OCI-LY1 (cell line): ENCODE data around the gene FBLIM1.

Source experiments
- CTCF ChIP-seq: fragments of 200-600 bp; sonication (generic), shearing (Covaris generic); IDR thresholded peaks from 2 replicates; pipeline ENCODE4 v1.5.1; 2017; ENCODE audit warnings: mild to moderate bottlenecking, antibody characterized with exemption, low read length, moderate library complexity, mixed read lengths
- EZH2 ChIP-seq: fragments of 200-600 bp; sonication (generic), shearing (Covaris generic); IDR thresholded peaks from 2 replicates; pipeline ENCODE4 v1.8.0; 2017; ENCODE audit warnings: borderline replicate concordance, mixed run types, mild to moderate bottlenecking, antibody characterized with exemption, low read length, moderate library complexity, mixed read lengths

- TF ChIP-seq CTCF (no peak), EZH2 (no peak)
These were observed 9.3 kb downstream of the FBLIM1 start for GRCh38 chr1:15767941-15768340.
